Kasumi-1 (cell line): ENCODE measurements around the gene RSPH3.
"Not testable (repeated sequence)": the region's sequence is repeated elsewhere in the genome, so short reads cannot be mapped to it uniquely, and the experiment has no call there.

Source experiments
- DNase-seq, 2 experiments: peaks; one replicate each; lab custom pipeline; 2025; lab: John Stamatoyannopoulos, UW

Gene RSPH3

DNA sequence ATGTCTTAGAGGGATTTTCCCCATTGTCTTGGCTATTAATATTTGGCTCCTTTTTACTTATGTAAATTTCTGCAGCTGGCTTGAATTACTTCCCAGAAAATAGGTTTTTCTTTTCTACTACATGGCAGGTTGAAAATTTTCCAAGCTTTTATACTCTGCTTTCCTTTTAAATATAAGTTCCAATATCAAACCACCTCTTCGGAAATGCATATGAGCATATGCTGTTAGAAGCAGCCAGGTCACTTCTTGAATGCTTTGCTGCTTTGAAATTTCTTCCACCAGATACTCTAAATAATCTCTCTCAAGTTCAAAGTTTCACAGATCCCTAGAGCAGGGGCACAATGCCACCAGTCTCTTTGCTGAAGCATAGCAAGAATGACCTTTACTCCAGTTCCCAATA, 25.2 kb upstream of the RSPH3 start:
- DNase-seq = not testable (repeated sequence)

DNA sequence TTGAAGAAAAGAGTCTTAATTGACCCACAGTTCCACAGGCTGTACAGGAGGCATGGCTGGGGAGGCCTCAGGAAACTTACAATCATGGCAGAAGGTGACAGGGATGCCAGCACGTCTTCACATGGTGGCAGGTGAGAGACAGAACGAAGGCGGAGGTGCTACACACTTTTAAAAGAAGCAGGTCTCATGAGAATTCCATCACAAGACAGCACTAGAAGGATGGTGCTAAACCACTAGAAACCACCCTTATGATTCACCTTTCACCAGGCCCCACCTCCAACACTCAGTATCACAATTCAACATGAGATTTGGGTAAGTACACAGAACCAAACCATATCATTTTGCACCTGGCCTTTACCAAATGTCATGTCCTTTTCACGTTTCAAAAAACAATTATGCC, 23.9 kb upstream of the RSPH3 start:
- DNase-seq = no peak

DNA sequence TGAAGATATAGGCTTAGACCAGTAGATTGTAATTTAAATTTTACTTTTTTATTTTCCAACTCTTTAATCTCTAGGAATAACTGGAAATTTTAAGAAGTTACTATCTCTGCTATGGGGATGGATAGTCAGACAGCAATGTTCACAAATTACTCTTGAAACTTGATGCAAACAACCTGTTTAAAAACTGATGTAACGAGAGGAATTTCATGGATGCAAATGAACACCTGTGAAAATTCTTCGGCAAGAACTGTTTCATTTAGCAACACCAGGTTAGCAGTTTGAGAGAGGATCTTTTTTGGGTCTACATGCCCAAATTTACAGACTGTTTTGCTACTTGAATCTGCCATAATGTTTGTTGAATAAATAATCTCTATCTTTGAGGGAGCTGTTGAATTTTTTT, 20.0 kb upstream of the RSPH3 start:
- no peak for DNase-seq

DNA sequence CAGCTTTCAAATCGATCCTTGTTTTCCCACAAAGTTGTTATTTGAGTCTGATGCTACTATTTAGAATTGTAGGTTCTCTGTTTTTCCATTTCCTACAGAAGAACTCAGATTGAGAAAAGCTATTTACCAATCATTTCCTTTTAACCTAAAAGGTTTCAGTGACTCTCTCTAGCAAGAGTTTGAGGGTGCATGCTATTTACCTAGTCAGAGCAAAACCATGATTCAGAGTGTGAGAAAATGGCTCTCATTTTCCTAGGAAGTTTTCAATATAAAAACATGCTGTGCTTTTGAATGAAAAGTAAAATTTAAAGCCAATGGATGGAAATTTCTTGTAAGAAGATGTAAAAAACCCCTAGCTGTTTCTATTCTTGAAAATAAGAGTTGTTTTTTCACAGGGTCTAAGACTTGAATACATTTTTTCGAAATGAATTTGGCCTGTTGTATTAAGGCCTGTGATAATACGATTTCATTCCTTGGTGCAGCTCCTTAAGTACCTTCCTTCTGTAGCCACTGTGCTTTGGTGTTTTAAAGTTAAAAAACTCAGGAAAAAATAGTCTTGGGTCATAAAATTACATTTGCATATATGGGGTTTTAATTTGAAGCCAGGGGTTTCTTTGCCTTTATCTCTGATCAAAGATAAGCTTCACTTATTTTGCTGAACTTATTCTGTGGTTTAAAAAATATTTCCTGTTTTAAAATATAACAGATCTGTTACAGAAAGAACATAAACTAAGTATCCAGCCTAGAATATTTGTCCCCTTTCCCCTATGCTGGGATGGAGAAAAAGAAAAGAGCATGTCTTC, 18.0 kb upstream of the RSPH3 start:
- no peak for DNase-seq

DNA sequence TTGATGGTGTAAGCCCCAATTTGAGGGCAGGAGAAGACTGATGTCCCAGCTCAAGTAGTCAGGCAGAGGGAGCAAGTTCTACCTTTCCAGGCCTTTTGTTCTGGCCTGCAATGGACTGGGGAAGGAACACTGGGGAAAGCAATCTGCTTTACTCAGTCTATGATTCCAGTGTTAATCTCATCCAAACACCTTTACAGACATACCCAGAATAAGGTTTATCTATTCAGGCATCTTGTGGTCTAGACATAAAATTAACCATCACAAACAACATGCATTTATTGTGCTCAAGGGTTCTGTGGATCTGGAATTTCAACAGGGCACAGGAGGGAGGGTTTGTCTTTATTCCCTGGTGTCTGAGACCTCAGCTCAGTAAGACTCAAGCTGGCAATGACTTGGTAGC, 14.4 kb upstream of the RSPH3 start:
- no peak for DNase-seq

DNA sequence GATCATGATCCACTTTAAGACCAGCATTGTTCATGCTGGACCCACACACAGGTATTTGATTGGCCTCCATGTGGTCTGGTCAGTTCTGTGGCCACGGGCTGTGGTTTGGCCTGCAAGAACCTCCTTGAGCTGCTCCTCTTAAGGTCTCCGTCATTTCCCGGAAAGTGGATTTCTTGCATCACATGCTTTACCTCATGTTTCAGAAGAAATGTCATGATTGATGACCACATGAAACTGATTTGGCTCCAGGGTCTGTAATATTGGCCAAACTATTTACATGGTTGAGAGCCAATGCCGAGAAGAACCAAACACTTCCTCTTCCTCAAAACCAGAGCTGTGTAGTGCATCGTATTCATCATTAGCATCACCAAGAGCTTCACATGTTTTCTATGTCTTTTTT, 13.2 kb upstream of the RSPH3 start:
- DNase-seq = no peak

DNA sequence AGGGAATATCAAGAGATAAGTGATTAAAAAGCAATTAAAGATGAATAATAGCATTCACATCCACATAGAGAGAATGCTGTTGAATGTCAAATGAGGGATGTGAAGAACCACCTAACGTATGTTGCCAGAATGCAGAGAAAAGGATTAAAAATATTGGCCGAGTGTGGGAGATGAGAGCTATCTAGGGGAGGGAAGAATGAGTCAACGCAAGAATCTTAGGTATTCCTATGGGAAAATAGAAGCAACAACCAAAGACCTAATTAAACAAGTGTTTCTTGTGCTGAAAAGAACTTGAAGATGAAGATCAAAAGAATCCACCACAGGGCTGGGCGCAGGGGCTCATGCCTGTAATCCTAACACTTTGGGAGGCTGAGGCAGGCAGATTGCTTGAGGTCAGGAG, 12.2 kb upstream of the RSPH3 start:
- DNase-seq = no peak

DNA sequence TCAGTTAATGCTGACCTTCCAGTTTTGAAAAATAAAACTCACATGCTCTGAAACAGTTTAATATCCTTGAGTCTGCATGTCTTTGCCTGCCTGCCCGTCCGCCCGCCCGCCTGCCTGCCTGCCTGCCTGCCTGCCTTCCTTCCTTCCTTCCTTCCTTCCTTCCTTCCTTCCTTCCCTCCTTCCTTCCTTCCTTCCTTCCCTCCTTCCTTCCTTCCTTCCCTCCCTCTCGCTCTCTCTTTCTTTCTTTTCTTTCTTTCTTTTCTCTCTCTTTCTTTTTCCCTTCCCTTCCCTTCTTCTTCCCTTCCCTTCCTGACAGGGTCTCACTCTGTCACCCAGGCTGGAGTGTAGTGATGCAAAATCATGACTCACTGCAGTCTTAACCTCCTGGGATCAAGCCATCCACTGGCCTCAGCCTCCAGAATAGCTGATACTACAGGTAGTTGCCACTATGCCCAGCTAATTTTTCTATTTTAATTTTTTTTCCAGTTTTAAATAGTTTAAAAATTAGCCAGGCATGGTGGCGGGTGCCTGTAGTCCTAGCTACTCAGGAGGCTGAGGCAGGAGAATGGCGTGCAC, 10.1 kb upstream of the RSPH3 start:
- DNase-seq = not testable (repeated sequence)

DNA sequence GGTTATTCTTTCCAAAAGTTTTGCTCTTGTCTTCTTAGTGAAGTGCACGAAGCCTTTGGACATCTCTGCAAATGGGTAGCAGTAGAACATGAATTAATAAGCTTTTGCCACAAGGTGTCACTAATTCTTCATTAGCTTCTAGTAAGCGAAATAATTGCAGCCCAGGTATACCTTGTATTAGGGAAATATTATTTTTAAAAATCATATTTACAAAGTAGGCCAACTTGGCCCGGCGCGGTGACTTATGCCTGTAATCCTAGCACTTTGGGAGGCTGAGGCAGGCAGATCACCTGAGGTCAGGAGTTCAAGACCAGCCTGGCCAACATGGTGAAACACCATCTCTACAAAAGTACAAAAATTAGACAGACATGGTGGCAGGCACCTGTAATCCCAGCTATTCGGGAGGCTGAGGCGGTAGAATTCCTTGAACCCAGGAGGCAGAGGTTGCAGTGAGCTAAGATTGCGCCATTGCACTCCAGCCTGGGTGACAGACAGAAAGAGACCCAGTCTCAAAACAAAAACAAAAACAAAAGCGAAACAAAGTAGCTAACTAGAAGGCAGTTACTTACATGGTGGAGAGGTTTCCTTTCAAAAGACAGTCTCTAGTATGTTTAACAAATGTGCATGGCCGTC, 8.8 kb upstream of the RSPH3 start:
- peak; percentile 42 to 54 for DNase-seq

DNA sequence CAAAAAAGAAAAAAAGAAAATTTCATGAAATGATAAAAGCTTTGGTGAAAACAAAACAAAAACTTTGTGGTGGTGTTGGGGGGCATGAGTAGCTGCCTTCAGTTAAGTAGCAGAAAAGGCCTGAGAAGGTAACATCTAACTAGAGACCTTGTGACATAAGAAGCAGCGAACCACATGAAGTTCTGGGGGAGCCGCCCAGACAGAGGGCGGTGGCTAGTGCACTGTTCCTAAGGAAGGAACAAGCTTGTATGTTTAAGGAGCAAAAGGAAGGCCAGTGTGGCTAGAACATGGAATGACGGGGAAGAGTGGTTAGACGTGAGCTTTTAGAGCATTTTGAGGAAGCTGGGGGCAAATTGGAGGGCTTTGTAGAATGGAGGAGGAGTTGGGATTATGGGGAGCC, 7.5 kb upstream of the RSPH3 start:
- no peak for DNase-seq

DNA sequence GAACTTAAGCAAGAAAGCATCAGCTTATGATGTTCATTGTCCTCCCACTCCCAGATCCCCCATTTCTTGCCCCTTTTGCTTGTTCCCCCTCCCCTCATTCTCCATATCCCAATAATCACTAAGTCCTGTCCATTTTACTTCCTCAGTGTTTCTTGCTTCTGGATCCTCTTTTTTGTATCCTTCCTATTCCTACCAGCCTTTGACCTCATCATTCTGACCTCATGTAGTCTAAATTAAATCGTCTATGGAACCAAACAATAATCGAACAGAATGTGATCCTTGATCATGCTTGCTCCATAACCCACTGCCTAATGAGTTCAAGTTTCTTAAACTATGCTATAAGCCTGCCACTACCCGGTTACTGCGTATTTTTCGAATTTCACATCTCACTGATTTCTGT, 5.4 kb upstream of the RSPH3 start:
- no peak for DNase-seq

DNA sequence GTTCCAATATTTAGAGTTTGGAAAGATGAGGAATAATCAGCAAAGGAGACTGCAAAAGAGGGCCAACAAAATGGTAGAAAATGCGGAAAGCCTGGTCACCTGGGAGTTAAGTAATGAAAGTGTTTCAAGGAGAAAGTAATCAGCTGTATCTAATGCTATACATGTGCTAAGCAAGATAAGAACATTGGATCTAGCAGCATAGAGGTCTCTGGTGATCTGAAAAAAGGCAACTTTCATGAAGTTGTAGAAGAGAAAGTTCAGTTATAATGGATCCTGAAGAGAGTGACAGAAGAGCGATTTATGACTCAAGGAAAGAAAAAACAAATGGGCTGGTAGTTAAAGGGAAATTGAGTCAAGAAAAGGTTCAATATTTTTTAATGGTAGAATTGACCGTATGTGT, 4.6 kb upstream of the RSPH3 start:
- DNase-seq = no peak

DNA sequence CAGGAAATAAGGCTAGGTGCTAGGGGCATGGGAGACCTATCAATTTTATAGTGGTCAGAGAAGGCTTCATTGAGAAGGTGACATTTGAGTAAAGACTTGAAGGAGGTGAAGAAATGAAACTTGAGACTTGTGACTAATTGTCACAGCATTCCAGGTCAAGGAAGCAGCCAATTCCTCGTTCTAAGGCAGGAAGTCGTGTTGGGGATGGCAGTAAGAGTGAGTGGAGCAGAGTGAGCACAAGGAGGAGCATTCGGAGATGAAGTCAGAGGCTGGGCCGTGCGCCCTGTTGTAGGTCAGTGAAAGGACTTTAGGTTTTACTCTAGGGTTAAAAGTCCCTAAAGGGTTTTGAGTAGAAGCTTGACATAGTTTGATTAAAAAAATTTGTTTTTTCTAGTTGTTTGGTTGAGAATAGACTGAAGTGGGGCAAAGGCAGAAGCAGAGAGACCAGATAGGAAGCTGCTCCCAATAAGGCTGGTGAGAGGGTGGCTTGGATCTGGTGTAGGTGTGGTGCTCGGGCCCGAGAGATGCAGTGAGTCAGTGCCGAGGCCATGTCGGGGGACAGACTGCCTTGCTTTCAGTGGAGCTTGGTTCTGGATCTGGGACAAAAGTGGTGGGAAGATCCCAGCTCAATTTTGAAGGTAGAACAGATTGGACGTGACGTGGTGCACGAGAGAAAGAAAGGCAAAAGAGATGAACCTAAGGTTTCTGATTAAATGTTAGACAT, 2.6 kb upstream of the RSPH3 start:
- no peak for DNase-seq

DNA sequence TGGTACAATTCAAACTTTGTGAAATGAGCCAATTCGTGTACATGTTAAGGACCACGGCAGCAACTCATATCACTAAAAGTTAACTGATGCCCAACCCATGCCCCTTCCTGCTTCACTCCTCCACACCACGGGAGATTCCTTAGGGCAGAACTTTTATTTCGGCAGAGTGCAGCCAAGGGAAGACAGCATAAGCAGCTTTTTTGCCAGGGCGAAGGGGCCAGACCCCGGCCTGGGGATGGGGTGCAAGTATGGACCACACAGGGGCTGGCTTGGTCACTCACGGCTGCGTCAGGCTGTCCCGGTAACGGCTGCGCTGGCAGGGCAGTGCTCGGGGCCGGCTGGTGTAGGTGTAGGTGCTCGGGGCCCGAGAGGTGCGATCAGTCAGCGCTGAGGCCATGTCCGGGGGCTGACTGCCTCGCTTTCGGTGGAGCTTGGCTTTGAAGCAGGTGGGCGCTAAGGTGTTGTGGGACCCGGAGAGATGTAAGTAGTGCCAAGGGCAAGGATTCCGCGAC, 792 bp downstream of the RSPH3 start:
- no peak for DNase-seq

DNA sequence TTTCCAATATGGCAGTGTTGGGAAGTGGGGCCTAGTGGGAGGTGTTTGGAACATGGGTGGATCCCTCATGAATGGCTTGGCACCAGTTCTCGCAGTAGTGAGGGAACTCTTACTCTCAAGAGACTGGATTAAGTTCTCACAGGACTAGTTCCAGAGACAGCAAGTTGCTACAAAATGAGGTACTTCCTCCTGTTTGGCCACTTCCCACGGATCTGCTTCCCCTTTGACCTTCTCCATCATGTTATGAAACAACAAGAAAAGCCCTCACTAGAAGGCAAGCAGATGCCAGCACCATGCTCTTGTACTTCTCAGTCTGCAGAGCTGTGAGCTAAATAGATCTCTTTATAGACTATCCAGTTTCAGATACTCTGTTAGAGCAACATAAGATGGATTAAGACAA, 3.1 kb downstream of the RSPH3 start:
- peak in 1 of 2 experiments; percentile 7 for DNase-seq

DNA sequence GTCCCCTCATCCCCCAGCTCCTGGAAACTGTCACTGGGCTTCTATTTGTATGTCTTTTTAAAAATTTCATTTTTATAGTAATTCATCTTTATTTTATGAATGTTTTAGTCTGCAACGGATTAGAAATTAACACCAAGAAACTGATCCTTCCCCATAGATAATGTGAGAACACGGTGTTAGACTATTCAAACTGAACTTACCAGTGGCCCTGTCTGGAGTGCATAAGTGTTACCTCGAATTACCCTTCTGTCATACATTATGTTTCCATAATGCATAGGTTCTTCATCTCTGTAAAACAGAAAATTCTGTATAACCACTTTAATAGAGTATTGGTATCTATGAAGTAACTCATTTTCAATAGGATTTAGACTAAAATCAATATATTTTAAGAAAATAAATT, 6.4 kb downstream of the RSPH3 start:
- DNase-seq = no peak

DNA sequence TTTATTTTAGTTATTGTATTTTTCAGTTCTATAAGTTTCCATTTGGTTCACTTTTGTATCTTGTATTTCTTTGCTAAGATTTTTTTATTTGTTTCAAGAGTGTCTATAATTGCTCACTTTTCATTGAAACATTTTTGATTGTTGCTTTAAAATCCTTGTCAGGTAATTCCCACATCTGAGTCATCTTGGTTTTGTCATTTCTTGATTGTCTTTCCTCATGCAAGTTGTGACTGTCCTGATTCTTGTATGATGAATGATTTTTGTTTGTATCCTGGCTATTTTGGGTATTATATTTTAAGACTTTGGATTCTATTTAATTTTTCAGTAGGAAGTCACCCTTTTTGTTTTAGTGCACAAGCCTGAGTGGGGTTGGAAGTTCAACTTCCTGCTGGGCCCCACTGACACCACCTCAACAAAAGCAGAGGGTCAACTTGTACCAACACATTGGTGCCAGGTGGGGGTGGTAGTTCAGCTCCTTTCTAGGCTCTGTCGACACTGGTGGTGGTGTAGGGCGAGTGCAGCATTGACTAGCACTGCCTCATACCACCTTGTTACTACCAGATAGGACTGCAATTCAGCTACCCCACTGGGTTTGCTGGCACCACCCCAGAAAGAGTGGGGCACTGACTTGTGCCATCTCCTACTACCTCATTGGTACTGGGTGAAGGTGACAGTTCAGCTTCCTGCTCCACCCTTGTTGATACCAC, 8.8 kb downstream of the RSPH3 start:
- DNase-seq = no peak

DNA sequence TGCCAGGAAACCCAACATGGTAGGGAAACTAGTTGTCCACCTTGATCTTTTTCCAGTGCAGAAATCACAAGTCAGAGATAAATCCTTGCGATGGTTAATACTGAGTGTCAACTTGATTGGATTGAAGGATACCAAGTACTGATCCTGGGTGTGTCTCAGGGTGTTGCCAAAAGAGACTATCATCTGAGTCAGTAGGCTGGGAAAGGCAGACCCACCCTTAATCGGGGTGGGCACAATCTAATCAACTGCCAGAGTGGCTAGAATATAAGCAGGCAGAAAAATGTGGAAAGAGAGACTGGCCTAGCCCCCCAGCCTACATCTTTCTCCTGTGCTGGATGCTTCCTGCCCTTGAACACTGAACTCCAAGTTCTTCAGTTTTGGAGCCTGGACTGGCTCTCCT, 10.3 kb downstream of the RSPH3 start:
- not testable (repeated sequence) for DNase-seq

DNA sequence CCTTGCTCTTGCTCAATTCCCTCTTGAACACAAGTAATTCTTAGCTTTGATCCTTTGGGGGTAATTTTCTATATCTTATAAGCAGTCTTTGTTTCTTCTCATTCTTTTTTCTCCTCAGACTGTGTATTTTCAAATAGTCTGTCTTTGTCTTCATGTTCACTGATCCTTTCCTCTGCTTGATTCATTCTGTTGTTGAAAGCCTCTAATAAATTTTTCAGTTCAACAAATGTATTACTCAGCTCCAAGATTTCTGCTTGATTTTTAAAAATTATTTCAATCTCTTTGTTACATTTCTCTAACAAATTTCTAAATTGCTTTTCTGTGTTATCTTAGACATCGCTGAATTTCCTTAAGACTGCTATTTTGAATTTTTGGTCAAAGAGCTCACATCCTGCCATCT, 11.5 kb downstream of the RSPH3 start:
- no peak for DNase-seq

DNA sequence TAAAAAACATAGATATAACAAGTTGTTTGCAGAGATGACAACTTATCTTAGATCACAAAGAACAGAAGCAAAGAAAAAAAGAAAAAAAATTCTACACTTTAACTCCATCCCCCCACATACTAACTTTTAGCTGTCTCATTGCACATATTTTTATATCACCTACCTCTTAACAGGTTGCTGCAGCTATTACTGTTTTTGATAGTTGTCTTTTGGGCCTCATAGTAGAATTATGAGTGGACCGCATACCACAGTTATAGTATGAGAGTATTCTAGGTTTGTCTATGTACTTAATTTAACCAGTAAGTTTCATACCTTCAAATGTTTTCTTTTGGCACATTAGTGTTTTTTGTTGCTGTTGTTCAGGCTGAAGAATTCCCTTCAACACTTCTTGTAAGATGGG, 12.3 kb downstream of the RSPH3 start:
- no peak for DNase-seq

DNA sequence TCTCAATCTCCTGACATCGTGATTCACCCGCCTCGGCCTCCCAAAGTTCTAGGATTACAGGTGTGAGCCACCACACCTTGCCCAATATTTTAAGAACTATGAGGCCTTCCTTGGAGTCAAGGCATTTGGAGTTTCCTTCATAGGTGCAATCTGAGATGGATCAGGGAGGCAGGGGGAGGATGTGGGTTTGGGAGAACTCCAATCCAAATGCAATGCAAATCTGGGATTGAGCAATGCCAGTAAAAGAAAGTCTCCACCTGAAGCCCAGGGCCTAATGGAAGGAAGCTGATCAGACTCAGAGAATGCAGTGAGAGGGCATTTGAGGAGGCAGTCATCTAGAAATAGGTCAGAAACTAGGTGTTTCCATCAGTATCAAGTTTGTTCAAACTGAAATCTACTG, 21.2 kb downstream of the RSPH3 start:
- no peak for DNase-seq

DNA sequence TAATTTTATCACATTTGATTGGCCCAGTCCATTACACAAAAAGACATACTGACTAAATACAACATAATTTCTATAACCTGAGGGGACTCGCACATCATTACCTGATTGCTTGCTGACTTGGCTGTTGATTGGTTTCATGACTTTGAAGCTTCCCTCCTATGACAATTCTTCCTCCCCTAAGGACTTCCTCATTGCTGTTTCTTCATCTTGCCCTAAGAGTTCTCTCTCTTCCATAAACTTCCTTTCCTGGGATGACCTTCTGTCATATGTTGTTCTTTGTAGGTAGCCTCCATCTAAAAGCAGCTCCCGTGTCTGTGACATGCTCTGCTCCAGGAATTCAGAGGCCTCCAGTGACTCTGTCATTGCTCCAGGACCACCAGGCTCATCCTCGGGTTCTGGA, 22.6 kb downstream of the RSPH3 start:
- DNase-seq = no peak
